ENCODE data around the gene SLC25A30. TPM values are rescaled to one million over a fixed set of nuclear protein-coding genes. Genes with fewer than 3 reads are reported as not detected.

The SLC25A30 gene, protein sequence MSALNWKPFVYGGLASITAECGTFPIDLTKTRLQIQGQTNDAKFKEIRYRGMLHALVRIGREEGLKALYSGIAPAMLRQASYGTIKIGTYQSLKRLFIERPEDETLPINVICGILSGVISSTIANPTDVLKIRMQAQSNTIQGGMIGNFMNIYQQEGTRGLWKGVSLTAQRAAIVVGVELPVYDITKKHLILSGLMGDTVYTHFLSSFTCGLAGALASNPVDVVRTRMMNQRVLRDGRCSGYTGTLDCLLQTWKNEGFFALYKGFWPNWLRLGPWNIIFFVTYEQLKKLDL
- total RNA-seq, result 10 to 100 TPM; 23.2 to 28.6 TPM
- polyA plus RNA-seq (2013, experiment 1 of 2), result 10.0 TPM
- 14.3 TPM for polyA plus RNA-seq (2013, experiment 2 of 2)
- 16.1 to 59.1 (median 36.0) reads per million in 172 experiments for total RNA-seq

DNA sequence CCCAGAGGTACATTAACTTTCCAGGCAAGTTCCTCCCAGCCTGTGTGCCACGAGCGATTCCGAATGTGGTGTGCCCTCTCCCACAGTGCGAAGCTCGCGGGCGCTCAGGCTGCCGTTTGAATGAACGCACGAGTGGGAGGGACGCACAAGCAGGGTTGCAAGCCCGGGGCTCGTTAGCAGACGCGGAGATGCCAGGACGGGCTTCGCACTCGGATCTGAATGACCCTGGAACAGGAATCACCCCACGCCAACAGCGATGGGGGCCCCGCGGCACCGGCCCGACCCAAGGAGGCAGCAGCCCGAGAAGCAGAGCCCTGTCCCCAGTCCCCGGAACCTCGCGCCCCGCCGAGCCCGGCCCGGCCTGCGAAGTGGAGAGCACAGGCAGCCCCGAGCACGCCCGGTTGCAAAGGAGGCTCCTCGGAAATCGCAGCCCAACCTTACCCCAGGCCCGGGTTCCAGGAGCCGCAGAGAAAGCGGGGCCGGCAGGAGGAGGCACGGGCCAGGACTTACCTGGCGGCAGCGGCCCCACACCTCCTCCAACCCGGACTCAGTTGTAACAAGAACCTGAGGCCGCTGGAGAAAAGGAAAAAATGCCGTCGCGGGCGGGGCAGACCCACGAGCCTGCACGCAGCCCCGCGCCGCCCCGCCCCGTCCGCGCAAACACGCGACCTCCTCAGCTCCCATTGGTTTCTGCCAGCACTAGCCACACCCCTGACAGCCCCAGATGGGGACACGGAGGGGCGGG lies at the start of gene SLC25A30:
TSS of gene SLC25A30 (minus strand) at position 584 of the 745 bp plus-strand sequence. CDS start 6,948 bp downstream, outside the sequence.
- H3K27me3 ChIP-seq (ENCODE audit: control insufficient read depth in 1 of 2, insufficient read depth in 2 of 2, low read length in 2 of 2), result no peaks in the 10 kb centered on the region
- H3K36me3 ChIP-seq (ENCODE audit: insufficient read depth, low read length), result no peaks in the 10 kb centered on the region
- H3K36me3 Mint-ChIP-seq (ENCODE audit: low read depth), result peaks cover 16% of the 10 kb centered on the region
- H3K9me3 Mint-ChIP-seq, result no peaks in the 10 kb centered on the region
- H3K9me3 ChIP-seq (ENCODE audit: control insufficient read depth in 1 of 2, insufficient read depth in 1 of 2, low read length in 2 of 2), result no peaks in the 10 kb centered on the region
- H3K27ac Mint-ChIP-seq, result peak within 1 kb of the TSS; percentile 94
- no peaks in the 10 kb centered on the region for H3K27me3 Mint-ChIP-seq
- H3K27ac ChIP-seq (ENCODE audit: low read depth in 1 of 2, low read length in 2 of 2), result peak within 1 kb of the TSS; percentile 68 to 82
- ATAC-seq (ENCODE audit: poor library complexity), result peak; percentile 89
- peaks cover 34% of the 10 kb centered on the region for H3K4me1 ChIP-seq (ENCODE audit: insufficient read depth, low read length)
- peak; percentile 80 to 96 (median 90) for DNase-seq
- POLR2A ChIA-PET, result interaction anchor here (0.6 to 4.6 kb wide), 29 partner anchors 9 to 878 kb away, joined by 3 to 100 read pairs (median 6); partner anchors contain the start of genes COG3, GTF2F2, TPT1 and ZC3H13
- peak within 1 kb of the TSS; percentile 90 for H3K4me3 ChIP-seq (ENCODE audit: low read length)
- H3K4me3 Mint-ChIP-seq, result peak within 1 kb of the TSS; percentile 97
- H3K4me1 Mint-ChIP-seq (ENCODE audit: low read depth), result peaks cover 30% of the 10 kb centered on the region
- intact Hi-C loops (cut with DNase I, micrococcal nuclease), result loop anchor here (1.0 to 5.0 kb wide), 7 partner anchors 46 to 841 kb away; partner anchors contain the start of genes COG3 (in 2 of the 2), TPT1 (in 1 of the 2) and TSC22D1 (in 1 of the 2)
- TF ChIP-seq, protein P1, sequence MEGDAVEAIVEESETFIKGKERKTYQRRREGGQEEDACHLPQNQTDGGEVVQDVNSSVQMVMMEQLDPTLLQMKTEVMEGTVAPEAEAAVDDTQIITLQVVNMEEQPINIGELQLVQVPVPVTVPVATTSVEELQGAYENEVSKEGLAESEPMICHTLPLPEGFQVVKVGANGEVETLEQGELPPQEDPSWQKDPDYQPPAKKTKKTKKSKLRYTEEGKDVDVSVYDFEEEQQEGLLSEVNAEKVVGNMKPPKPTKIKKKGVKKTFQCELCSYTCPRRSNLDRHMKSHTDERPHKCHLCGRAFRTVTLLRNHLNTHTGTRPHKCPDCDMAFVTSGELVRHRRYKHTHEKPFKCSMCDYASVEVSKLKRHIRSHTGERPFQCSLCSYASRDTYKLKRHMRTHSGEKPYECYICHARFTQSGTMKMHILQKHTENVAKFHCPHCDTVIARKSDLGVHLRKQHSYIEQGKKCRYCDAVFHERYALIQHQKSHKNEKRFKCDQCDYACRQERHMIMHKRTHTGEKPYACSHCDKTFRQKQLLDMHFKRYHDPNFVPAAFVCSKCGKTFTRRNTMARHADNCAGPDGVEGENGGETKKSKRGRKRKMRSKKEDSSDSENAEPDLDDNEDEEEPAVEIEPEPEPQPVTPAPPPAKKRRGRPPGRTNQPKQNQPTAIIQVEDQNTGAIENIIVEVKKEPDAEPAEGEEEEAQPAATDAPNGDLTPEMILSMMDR (IDR thresholded peaks at IDR 0.05), result no peak
- CTCF ChIA-PET, result interaction anchor here (0.7 to 3.4 kb wide), 5 partner anchors 47 to 79 kb away, joined by 3 to 13 read pairs (median 4); partner anchors contain the start of gene COG3

DNA sequence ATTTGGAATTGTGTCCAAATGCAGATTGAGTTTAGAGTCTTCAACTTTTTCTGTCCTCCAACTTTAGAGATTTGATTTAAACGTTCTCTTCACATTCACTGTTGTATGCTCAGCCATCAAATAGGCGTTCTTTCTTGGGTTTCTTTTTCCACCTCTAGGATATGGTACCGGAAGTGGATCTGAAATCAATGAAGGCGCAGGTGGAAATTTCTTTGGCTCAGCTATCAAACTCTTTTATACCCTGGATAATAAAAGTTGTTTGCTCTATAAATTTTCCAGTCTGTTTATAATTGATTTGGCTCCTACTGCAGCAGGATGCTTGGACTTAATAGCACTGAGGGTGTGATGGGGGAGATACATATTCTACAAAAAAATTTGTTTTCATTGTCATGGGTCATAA lies 48.2 kb upstream of the SLC25A30 start:
- POLR2A ChIA-PET, result interaction anchor here (2.5 kb wide), 1 partner anchor 49 kb away, joined by 59 read pairs; the partner anchor contains the start of gene SLC25A30
- H3K4me1 ChIP-seq (ENCODE audit: insufficient read depth, low read length), result peaks cover 30% of the 10 kb centered on the region
- H3K4me3 Mint-ChIP-seq, result peak overlapping the region; percentile 84
- peaks cover 73% of the 10 kb centered on the region for H3K4me1 Mint-ChIP-seq (ENCODE audit: low read depth)
- no peaks in the 10 kb centered on the region for H3K9me3 ChIP-seq (ENCODE audit: control insufficient read depth in 1 of 2, insufficient read depth in 1 of 2, low read length in 2 of 2)
- H3K27ac ChIP-seq (ENCODE audit: low read depth in 1 of 2, low read length in 2 of 2), result no peak overlapping the region
- no peaks in the 10 kb centered on the region for H3K36me3 ChIP-seq (ENCODE audit: insufficient read depth, low read length)
- H3K27ac Mint-ChIP-seq, result peak overlapping the region; percentile 85
- CTCF ChIA-PET, result no interaction called here
- ATAC-seq (ENCODE audit: poor library complexity), result no peak
- H3K9me3 Mint-ChIP-seq, result no peaks in the 10 kb centered on the region
- peaks cover 26% of the 10 kb centered on the region for H3K36me3 Mint-ChIP-seq (ENCODE audit: low read depth)
- no peak overlapping the region for H3K4me3 ChIP-seq (ENCODE audit: low read length)
- intact Hi-C loops (cut with DNase I, micrococcal nuclease), result loop anchor here in 1 of 2 experiments (5.0 to 10.0 kb wide), 4 partner anchors 102 to 892 kb away; partner anchors contain the start of gene TSC22D1
- TF ChIP-seq, protein P1 (IDR thresholded peaks at IDR 0.05), result no peak
- DNase-seq, result no peak
- no peaks in the 10 kb centered on the region for H3K27me3 ChIP-seq (ENCODE audit: control insufficient read depth in 1 of 2, insufficient read depth in 2 of 2, low read length in 2 of 2)
- no peaks in the 10 kb centered on the region for H3K27me3 Mint-ChIP-seq
